HG03064 (cell line): ENCODE data around the gene PPP1R3E.
A peak's percentile ranks its signal among the peaks of the same experiment; 100 is the strongest.

Source experiments
- ATAC-seq: cut with Tn5 transposase; IDR thresholded peaks from one replicate; pipeline ENCODE4 v1.9.1; 2021; ENCODE audit warnings: low read depth; ENCODE audit not compliant: unreplicated experiment

PPP1R3E gene

GRCh38 chr14:23323838-23324454 is 21.3 kb upstream of the PPP1R3E start:
- no peak for ATAC-seq

- no peak for ATAC-seq
Observed at GRCh38 chr14:23322568-23323517, 20.2 kb upstream of the PPP1R3E start.

- ATAC-seq, result peak; percentile 9
Observed at GRCh38 chr14:23321572-23322547, 19.2 kb upstream of the PPP1R3E start.

- peak; percentile 88 for ATAC-seq
Observed at GRCh38 chr14:23320584-23321571, 18.2 kb upstream of the PPP1R3E start, which contains the start of gene PABPN1. TSS of gene PABPN1 (plus strand) at chr14:23321457. CDS start at chr14:23321470, 13 bp downstream.

- no peak for ATAC-seq
Observed at GRCh38 chr14:23319746-23320583, 17.3 kb upstream of the PPP1R3E start.

GRCh38 chr14:23316300-23316699 is 13.6 kb upstream of the PPP1R3E start:
- no peak for ATAC-seq

- ATAC-seq, result no peak
Observed at GRCh38 chr14:23310546-23310945, 7.9 kb upstream of the PPP1R3E start.

GRCh38 chr14:23308721-23309445 is 6.2 kb upstream of the PPP1R3E start:
- ATAC-seq, result no peak

GRCh38 chr14:23307687-23308644 is 5.3 kb upstream of the PPP1R3E start:
- ATAC-seq, result no peak

GRCh38 chr14:23307146-23307530 is 4.5 kb upstream of the PPP1R3E start:
- ATAC-seq, result no peak

- no peak for ATAC-seq
Observed at GRCh38 chr14:23306412-23307145, 3.9 kb upstream of the PPP1R3E start, which contains the start of gene BCL2L2. TSS of gene BCL2L2 (plus strand) at chr14:23306833. CDS start at chr14:23307768, 935 bp downstream.

- peak; percentile 16 for ATAC-seq
Observed at GRCh38 chr14:23301969-23302289, 730 bp downstream of the PPP1R3E start.

- peak; percentile 76 for ATAC-seq
Observed at GRCh38 chr14:23301288-23301968, 1.2 kb downstream of the PPP1R3E start.

- no peak for ATAC-seq
Observed at GRCh38 chr14:23300687-23301223, 1.9 kb downstream of the PPP1R3E start.

GRCh38 chr14:23299986-23300686 is 2.5 kb downstream of the PPP1R3E start:
- no peak for ATAC-seq
